ENCODE data around the gene DEGS2.
"Not testable (repeated sequence)": the region's sequence is repeated elsewhere in the genome, so short reads cannot be mapped to it uniquely, and the experiment has no call there.

DEGS2 gene

GRCh38 chr14:100159094-100159864 lies at the start of gene DEGS2:
DEGS2 (minus strand) TSS chr14:100159645; CDS start chr14:100159587, 58 bp downstream.
- peak; percentile 51 to 52 for DNase-seq

GRCh38 chr14:100208136-100208535 lies 48.7 kb upstream of the DEGS2 start:
- DNase-seq: not testable (repeated sequence)

- not testable (repeated sequence) for DNase-seq
Measured at GRCh38 chr14:100207588-100207987, 48.1 kb upstream of the DEGS2 start.

- not testable (repeated sequence) for DNase-seq
Measured at GRCh38 chr14:100204835-100205167, 45.4 kb upstream of the DEGS2 start.

GRCh38 chr14:100203962-100204834 lies 44.8 kb upstream of the DEGS2 start:
- no peak for DNase-seq

GRCh38 chr14:100203146-100203545 lies 43.7 kb upstream of the DEGS2 start:
- no peak for DNase-seq

- no peak for DNase-seq
Measured at GRCh38 chr14:100202712-100203111, 43.3 kb upstream of the DEGS2 start.

GRCh38 chr14:100201701-100202100 lies 42.3 kb upstream of the DEGS2 start:
- DNase-seq: no peak

GRCh38 chr14:100200311-100200710 lies 40.9 kb upstream of the DEGS2 start:
- no peak for DNase-seq

- no peak for DNase-seq
Measured at GRCh38 chr14:100199240-100199860, 39.9 kb upstream of the DEGS2 start.

- no peak for DNase-seq
Measured at GRCh38 chr14:100193417-100194357, 34.2 kb upstream of the DEGS2 start.

- peak; percentile 99 to 100 for DNase-seq
Measured at GRCh38 chr14:100192672-100193416, 33.4 kb upstream of the DEGS2 start.

GRCh38 chr14:100192250-100192671 lies 32.8 kb upstream of the DEGS2 start:
- no peak for DNase-seq

GRCh38 chr14:100191584-100192249 lies 32.3 kb upstream of the DEGS2 start:
- no peak for DNase-seq

- DNase-seq: no peak
Measured at GRCh38 chr14:100190126-100190525, 30.7 kb upstream of the DEGS2 start.

GRCh38 chr14:100188392-100189030 lies 29.1 kb upstream of the DEGS2 start:
- DNase-seq: no peak

- DNase-seq: no peak
Measured at GRCh38 chr14:100187247-100187833, 27.9 kb upstream of the DEGS2 start.

GRCh38 chr14:100181876-100182551 lies 22.6 kb upstream of the DEGS2 start:
- not testable (repeated sequence) for DNase-seq

- DNase-seq: not testable (repeated sequence)
Measured at GRCh38 chr14:100180671-100181070, 21.2 kb upstream of the DEGS2 start.

Measured in activated CD4-positive, alpha-beta T cell treated with anti-CD3 and anti-CD28 coated beads, Interleukin-2, amount 50 U/mL, for 4 hours (primary cell).